PC-3 (cell line): Measurements from ENCODE around the gene ZNF319.

Experiments
- EZH2 ChIP-seq: fragments of 300-600 bp; sonication (generic); IDR thresholded peaks from one replicate; pipeline ENCODE4 v1.6.1; 2017; ENCODE audit warnings: antibody characterized with exemption, mild to moderate bottlenecking, low read length; ENCODE audit not compliant: unreplicated experiment
- TF ChIP-seq, protein P1 (sequence below): fragments of 300-600 bp; sonication (generic); conservative IDR thresholded peaks from 2 replicates; pipeline ENCODE4 v1.5.1; 2017; ENCODE audit warnings: antibody characterized with exemption, low read depth, mild to moderate bottlenecking, low read length

DNA sequence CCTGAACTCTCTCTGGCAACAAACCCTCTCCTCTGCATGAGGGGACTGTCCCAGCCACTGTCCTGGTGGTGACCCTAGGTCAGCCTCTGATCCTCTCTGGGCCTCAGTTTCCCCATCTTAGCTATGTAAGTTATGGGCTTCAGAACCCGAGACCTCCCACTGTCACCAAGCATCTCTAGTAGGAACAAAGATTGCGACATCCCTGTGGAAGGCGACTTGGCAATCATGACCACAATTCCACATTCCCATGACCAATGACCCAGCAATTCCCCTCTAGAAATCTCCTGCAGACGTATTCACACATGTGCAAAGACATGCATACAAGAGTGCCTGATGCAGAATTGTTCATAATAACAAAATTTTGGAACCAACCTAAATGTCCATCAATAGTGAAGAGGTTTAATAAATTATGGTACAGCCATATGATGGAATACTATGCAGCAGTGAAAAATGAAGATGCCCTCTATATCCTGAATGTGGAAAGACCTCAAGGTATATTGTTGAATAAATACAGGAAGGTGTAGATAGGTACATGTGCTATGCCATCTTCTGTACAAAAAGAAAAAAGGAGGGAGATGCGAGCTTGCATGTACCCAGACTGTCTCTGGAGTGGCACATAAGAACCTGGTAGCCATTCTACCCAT, 50.8 kb downstream of the ZNF319 start:
- TF ChIP-seq, protein P1, sequence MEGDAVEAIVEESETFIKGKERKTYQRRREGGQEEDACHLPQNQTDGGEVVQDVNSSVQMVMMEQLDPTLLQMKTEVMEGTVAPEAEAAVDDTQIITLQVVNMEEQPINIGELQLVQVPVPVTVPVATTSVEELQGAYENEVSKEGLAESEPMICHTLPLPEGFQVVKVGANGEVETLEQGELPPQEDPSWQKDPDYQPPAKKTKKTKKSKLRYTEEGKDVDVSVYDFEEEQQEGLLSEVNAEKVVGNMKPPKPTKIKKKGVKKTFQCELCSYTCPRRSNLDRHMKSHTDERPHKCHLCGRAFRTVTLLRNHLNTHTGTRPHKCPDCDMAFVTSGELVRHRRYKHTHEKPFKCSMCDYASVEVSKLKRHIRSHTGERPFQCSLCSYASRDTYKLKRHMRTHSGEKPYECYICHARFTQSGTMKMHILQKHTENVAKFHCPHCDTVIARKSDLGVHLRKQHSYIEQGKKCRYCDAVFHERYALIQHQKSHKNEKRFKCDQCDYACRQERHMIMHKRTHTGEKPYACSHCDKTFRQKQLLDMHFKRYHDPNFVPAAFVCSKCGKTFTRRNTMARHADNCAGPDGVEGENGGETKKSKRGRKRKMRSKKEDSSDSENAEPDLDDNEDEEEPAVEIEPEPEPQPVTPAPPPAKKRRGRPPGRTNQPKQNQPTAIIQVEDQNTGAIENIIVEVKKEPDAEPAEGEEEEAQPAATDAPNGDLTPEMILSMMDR, result no peak
- TF ChIP-seq EZH2, result no peak
